Duodenal mucosa (tissue), 2 donors: ENCODE data around the gene C10orf71.

ENCODE experiments used
- H3K27ac ChIP-seq: one replicate; pipeline ENCODE4 v1.7.0; 2013; ENCODE audit warnings: low read depth, low read length
- H3K27me3 ChIP-seq, 2 donors: one replicate each; pipeline ENCODE4 v1.7.0; 2013; ENCODE audit warnings: low read length in 2 of 2, control low read depth in 1 of 2; ENCODE audit not compliant: insufficient read depth in 2 of 2, control insufficient read depth in 1 of 2
- H3K36me3 ChIP-seq, 2 donors: one replicate each; pipeline ENCODE4 v1.7.0; 2013; ENCODE audit warnings: low read length in 2 of 2, control low read depth in 1 of 2; ENCODE audit not compliant: insufficient read depth in 2 of 2, control insufficient read depth in 1 of 2
- H3K4me1 ChIP-seq, 2 donors: one replicate each; pipeline ENCODE4 v1.7.0; 2013; ENCODE audit warnings: low read length in 2 of 2, control low read depth in 1 of 2; ENCODE audit not compliant: insufficient read depth in 2 of 2, control insufficient read depth in 1 of 2
- H3K4me3 ChIP-seq, 2 donors: one replicate each; pipeline ENCODE4 v1.7.0; 2013; ENCODE audit warnings: low read length in 2 of 2, low read depth in 1 of 2
- H3K9ac ChIP-seq, 2 donors: one replicate each; pipeline ENCODE4 v1.7.0; 2013; ENCODE audit warnings: low read length in 2 of 2, low read depth in 1 of 2
- H3K9me3 ChIP-seq, 2 donors: one replicate each; pipeline ENCODE4 v1.7.0; 2013; ENCODE audit warnings: low read length in 2 of 2, control low read depth in 1 of 2; ENCODE audit not compliant: control insufficient read depth in 1 of 2

Gene C10orf71

GRCh38 chr10:49260644-49261296 lies 38.2 kb upstream of the C10orf71 start:
- no peaks in the 10 kb centered on the region for H3K27me3 ChIP-seq
- H3K4me3 ChIP-seq = no peak overlapping the region
- H3K4me1 ChIP-seq = no peaks in the 10 kb centered on the region
- no peaks in the 10 kb centered on the region for H3K36me3 ChIP-seq
- no peak overlapping the region for H3K9ac ChIP-seq
- H3K27ac ChIP-seq = no peak overlapping the region
- peaks cover 4% of the 10 kb centered on the region in 2 donors for H3K9me3 ChIP-seq

DNA sequence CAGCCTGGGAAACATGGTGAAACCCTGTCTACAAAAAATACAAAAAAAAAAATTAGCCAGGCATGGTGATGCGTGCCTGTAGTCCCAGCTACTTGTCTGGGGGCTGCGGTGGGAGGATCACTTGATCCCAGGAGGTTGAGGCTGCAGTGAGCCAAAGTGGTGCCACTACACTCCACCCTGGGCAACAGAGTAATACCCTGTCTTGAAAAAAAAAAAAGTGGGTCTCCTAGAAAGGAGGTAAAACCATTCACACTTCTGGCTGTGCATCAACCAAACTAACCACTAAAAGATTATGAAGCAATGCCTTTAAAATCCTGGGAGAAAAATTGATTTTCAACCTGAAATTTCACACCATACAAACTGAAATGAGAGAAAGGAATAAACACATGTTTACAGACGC lies 35.4 kb upstream of the C10orf71 start:
- H3K9ac ChIP-seq = no peak overlapping the region
- no peaks in the 10 kb centered on the region for H3K4me1 ChIP-seq
- no peaks in the 10 kb centered on the region for H3K27me3 ChIP-seq
- H3K27ac ChIP-seq = no peak overlapping the region
- no peaks in the 10 kb centered on the region for H3K36me3 ChIP-seq
- peaks cover 7 to 9% of the 10 kb centered on the region in 2 donors for H3K9me3 ChIP-seq
- no peak overlapping the region for H3K4me3 ChIP-seq

DNA sequence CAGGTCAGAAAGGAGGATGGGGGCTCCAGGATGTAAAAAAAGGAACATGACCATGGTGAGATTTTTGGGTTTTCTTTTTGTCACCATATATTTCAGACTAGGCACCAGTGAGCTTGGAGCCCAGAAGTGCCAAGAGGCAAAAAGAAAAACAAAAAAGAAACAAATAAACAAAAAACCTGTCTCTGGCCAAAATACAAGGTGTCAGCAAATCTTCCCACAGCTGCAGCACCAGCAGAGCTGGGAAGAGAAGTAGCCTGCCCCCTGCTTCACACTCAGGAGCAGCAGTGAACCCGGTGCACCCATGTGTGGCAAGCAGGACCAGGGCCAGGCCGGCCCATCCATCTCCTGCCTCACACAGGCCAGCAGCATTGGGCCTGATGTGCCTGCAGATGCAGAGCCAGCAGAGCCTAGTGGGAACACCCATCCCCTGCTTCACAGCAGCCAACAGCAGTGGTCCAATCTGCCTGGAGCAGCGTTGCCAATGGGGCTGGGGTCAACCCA lies 34.7 kb upstream of the C10orf71 start:
- Histone ChIP-seq H3K4me1 (no peaks in the 10 kb centered on the region), H3K9me3 (peaks cover 7 to 9% of the 10 kb centered on the region in 2 donors), H3K9ac (no peak overlapping the region), H3K4me3 (no peak overlapping the region), H3K27me3 (no peaks in the 10 kb centered on the region), H3K36me3 (no peaks in the 10 kb centered on the region), H3K27ac (no peak overlapping the region)

DNA sequence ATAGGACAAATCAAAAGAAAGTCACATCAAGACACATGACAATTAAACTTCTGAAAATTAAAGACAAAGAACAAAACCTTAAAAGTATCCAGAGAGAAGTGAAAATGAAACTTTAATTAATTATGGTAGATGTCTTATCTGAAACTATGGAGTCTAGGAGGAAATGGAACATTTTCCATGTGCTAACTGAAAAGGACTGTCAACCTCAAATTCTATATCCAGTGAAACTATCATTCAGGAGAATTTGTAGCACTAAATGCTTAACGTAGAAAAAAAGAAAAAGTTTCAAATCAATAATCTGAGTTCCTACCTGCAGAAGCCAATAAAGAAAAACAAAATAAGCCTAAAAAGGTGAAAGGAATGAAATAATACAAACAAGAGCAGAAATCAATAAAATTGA lies 33.1 kb upstream of the C10orf71 start:
- H3K27me3 ChIP-seq = no peaks in the 10 kb centered on the region
- no peak overlapping the region for H3K27ac ChIP-seq
- no peaks in the 10 kb centered on the region for H3K4me1 ChIP-seq
- no peak overlapping the region for H3K9ac ChIP-seq
- H3K36me3 ChIP-seq = no peaks in the 10 kb centered on the region
- H3K9me3 ChIP-seq = peaks cover 7 to 9% of the 10 kb centered on the region in 2 donors
- H3K4me3 ChIP-seq = no peak overlapping the region

DNA sequence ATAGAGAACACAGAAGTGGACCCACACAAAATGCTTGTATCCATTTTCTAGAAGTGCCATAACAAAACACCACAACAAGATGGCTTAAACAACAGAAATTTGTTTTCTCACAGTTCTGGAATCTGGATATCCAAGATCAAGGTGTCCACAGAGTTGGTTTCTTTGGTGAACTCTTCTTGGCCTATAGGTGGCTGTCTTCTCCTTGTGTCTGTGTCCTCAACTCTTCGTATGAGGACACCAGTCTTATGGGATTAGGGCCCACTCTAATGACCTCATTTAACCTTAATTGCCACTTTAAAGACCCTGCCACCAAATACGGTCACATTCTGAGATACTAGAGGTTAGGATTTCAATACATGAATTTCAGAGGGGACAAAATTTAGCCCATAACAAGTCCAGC lies 30.8 kb upstream of the C10orf71 start:
- Histone ChIP-seq H3K4me1 (no peaks in the 10 kb centered on the region), H3K9ac (no peak overlapping the region), H3K9me3 (peaks cover 7 to 9% of the 10 kb centered on the region in 2 donors), H3K36me3 (no peaks in the 10 kb centered on the region), H3K4me3 (no peak overlapping the region), H3K27ac (no peak overlapping the region), H3K27me3 (no peaks in the 10 kb centered on the region)

DNA sequence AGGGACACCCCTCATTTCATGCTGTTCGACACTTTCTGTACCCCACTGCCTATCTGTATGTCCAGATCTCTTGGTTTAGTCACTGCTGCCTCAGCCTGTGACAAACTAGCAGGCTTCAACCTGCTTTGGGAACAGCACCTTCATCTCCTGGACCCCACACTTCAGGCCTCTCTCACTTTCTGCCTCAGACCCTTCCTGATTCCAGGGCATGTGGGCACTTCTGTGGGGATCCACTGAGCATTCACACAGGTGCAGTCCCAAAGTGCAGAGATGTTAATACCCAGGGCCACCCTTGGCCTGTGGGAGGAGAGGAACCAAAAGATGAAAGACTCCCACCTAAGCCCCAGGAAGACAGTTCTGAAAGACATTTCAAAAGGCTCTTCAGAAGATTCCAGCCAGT lies 29.4 kb upstream of the C10orf71 start:
- Histone ChIP-seq H3K36me3 (no peaks in the 10 kb centered on the region), H3K9ac (no peak overlapping the region), H3K9me3 (peaks cover 7 to 9% of the 10 kb centered on the region in 2 donors), H3K4me3 (no peak overlapping the region), H3K27ac (no peak overlapping the region), H3K4me1 (no peaks in the 10 kb centered on the region), H3K27me3 (no peaks in the 10 kb centered on the region)

DNA sequence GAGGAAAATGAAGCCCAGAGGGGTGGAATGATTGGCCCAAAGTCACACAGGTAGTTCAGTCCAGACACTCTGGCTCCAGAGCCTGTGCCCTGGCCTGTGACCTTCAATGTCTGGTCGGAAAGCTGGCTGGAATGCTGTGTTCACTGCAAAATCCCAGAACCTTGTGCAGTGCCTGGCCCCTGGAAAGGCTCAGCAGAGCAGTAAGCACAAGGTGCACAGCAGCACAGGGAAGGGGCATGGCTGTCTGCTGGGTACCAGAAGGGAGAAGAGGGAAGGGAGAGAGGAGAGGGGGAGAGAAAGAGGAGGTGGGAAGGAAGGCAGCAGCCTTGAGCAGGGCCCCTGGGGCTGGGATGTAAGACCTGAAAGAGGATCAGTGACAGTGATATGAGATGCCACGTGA lies 28.4 kb upstream of the C10orf71 start:
- Histone ChIP-seq H3K27ac (no peak overlapping the region), H3K9ac (no peak overlapping the region), H3K4me1 (no peaks in the 10 kb centered on the region), H3K9me3 (peaks cover 5 to 6% of the 10 kb centered on the region in 2 donors), H3K27me3 (no peaks in the 10 kb centered on the region), H3K4me3 (no peak overlapping the region), H3K36me3 (no peaks in the 10 kb centered on the region)

- H3K27ac ChIP-seq = no peak overlapping the region
- H3K27me3 ChIP-seq = no peaks in the 10 kb centered on the region
- no peak overlapping the region for H3K4me3 ChIP-seq
- H3K36me3 ChIP-seq = no peaks in the 10 kb centered on the region
- no peaks in the 10 kb centered on the region for H3K4me1 ChIP-seq
- no peaks in the 10 kb centered on the region for H3K9me3 ChIP-seq
- no peak overlapping the region for H3K9ac ChIP-seq
These were observed 27.6 kb upstream of the C10orf71 start for GRCh38 chr10:49271346-49271745.

DNA sequence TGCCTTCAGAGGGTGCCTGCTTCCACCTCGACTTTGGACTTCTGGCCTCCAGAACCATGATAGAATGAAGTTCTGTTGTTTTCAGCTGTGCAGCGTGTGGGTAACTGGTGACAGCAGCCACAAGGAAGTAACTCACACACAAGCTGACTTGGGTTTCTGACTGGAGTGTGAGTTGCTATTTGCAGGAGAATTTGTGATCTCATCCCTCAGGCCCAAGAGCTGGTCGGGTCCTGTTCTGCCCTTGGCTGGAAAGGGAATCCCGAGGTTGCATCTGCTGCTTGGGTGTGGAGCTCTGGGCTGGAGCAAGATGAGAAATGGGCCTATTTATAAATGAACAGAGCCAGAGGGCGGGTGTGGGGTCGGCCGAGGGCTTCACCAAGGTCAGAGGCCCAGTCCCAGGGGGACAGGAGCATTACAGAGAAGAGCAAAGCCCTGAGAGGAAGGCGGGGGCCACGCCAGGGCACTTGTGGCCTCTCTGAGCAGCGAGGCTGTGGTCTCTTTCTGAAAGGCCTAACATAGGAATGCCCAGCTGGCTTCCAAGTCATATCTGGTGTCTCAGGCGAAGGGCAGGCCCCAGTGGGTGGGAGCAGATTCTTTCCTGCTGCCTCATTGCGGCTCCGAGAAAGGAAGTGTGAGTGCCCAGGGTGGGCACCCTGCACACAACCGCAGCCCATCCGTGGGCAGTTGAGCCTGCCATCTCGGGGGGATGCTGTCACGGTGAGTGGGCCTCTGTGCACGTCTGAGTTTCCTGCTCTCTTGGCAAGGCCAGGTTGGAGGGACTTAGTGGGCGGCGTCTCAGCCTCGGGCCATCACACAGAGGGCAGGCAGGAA lies 26.5 kb upstream of the C10orf71 start:
- Histone ChIP-seq H3K27me3 (no peaks in the 10 kb centered on the region), H3K4me3 (no peak overlapping the region), H3K9ac (no peak overlapping the region), H3K36me3 (no peaks in the 10 kb centered on the region), H3K27ac (no peak overlapping the region), H3K9me3 (no peaks in the 10 kb centered on the region), H3K4me1 (no peaks in the 10 kb centered on the region)

DNA sequence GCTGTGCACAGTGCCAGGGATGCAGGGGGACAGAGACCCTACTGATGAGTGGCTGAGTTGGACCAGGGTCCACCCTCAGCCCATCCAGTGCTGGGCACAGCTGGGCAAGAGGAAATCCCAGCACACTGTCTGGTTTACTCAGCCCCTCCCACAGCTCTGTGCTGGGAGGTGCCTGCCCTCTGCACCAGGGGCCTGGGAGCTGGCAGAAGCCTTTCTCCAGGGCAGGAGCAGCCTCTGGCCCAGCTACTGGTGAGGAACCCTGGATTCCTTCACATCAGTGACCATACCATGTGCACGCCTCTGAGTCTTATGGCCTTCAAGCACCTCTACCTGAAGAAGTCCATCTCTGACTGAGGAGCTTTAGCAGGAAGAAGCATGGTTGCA lies 25.9 kb upstream of the C10orf71 start:
- no peak overlapping the region for H3K9ac ChIP-seq
- H3K9me3 ChIP-seq = no peaks in the 10 kb centered on the region
- H3K4me1 ChIP-seq = no peaks in the 10 kb centered on the region
- no peaks in the 10 kb centered on the region for H3K27me3 ChIP-seq
- H3K36me3 ChIP-seq = no peaks in the 10 kb centered on the region
- no peak overlapping the region for H3K27ac ChIP-seq
- H3K4me3 ChIP-seq = no peak overlapping the region
